Measurements from ENCODE around the gene FNDC3B.

DNA sequence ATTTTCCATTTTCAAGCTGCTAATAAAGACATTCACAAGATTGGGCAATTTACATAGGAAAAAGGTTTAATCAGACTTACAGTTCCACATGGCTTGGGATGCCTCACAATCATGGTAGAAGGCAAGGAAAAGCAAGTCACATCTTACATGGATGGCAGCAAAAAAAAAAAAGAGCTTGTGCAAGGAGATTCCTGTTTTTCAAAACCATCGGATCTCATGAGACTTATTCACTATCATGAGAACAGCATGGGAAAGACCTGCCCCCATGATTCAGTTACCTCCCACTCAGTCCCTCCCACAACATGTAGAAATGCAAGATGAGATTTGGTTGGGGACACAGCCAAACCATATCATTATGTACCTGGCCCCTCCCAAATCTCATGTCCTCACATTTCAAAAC lies 202.0 kb downstream of the FNDC3B start:
- TF ChIP-seq POLR2A (IDR thresholded peaks at IDR 0.05) (no peak), POLR2AphosphoS5 (IDR thresholded peaks at IDR 0.05) (no peak)
- TF ChIP-seq, protein P1, sequence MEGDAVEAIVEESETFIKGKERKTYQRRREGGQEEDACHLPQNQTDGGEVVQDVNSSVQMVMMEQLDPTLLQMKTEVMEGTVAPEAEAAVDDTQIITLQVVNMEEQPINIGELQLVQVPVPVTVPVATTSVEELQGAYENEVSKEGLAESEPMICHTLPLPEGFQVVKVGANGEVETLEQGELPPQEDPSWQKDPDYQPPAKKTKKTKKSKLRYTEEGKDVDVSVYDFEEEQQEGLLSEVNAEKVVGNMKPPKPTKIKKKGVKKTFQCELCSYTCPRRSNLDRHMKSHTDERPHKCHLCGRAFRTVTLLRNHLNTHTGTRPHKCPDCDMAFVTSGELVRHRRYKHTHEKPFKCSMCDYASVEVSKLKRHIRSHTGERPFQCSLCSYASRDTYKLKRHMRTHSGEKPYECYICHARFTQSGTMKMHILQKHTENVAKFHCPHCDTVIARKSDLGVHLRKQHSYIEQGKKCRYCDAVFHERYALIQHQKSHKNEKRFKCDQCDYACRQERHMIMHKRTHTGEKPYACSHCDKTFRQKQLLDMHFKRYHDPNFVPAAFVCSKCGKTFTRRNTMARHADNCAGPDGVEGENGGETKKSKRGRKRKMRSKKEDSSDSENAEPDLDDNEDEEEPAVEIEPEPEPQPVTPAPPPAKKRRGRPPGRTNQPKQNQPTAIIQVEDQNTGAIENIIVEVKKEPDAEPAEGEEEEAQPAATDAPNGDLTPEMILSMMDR (IDR thresholded peaks at IDR 0.05) = no peak

Measured in suprapubic skin (tissue), 4 donors.